Fibroblast of lung (primary cell): ENCODE measurements around the gene LRMDA. TPM values are rescaled to one million over a fixed set of nuclear protein-coding genes. Genes with fewer than 3 reads are reported as not detected.

Experiments used
- DNase-seq, 2 donors: peaks; one replicate each; pipeline versions ENCODE4 v3.0.0 to v3.0.0-alpha.2; 2010; ENCODE audit warnings: low read depth in 2 of 2
- H2AFZ ChIP-seq: 2 replicates; pipeline ENCODE4 v1.5.1; 2012; ENCODE audit warnings: low read length, control low read depth, inconsistent platforms
- H3K27ac ChIP-seq: 2 replicates; pipeline ENCODE4 v1.5.1; 2011; ENCODE audit warnings: low read length, control low read depth; ENCODE audit not compliant: insufficient read depth
- H3K27me3 ChIP-seq: 2 replicates; pipeline ENCODE4 v1.5.1; 2011; ENCODE audit warnings: mild to moderate bottlenecking, low read length; ENCODE audit not compliant: control insufficient read depth, insufficient read depth
- H3K36me3 ChIP-seq: 2 replicates; pipeline ENCODE4 v1.5.1; 2011; ENCODE audit warnings: low read length; ENCODE audit not compliant: control insufficient read depth, insufficient read depth
- H3K4me1 ChIP-seq: 2 replicates; pipeline ENCODE4 v1.5.1; 2011; ENCODE audit warnings: low read length; ENCODE audit not compliant: control insufficient read depth, insufficient read depth; ENCODE audit errors: extremely low read depth
- H3K4me2 ChIP-seq: 2 replicates; pipeline ENCODE4 v1.5.1; 2011; ENCODE audit warnings: low read length, control low read depth; ENCODE audit not compliant: insufficient read depth; ENCODE audit errors: extremely low read depth
- H3K4me3 ChIP-seq, 4 experiments: fragments of 200-600 bp in 1 of 4; sonication (generic) in 1 of 4; replicated peaks in 1 of 4; 2 replicates each; pipeline ENCODE4 v1.5.1; 2011 to 2016; ENCODE audit warnings: low read length in 4 of 4, low read depth in 3 of 4, mild to moderate bottlenecking in 3 of 4, control low read depth in 2 of 4, inconsistent platforms in 1 of 4, mixed read lengths in 1 of 4; ENCODE audit not compliant: insufficient read depth in 1 of 4; ENCODE audit errors: control extremely low read depth in 1 of 4
- H3K79me2 ChIP-seq: 2 replicates; pipeline ENCODE4 v1.5.1; 2012; ENCODE audit warnings: mild to moderate bottlenecking, low read length, inconsistent platforms; ENCODE audit not compliant: control insufficient read depth, insufficient read depth
- H3K9ac ChIP-seq: 2 replicates; pipeline ENCODE4 v1.5.1; 2011; ENCODE audit warnings: mild to moderate bottlenecking, low read length, control low read depth; ENCODE audit not compliant: insufficient read depth
- H3K9me3 ChIP-seq: 2 replicates; pipeline ENCODE4 v1.5.1; 2012; ENCODE audit warnings: low read depth, low read length; ENCODE audit not compliant: control insufficient read depth, insufficient read depth
- H4K20me1 ChIP-seq: 2 replicates; pipeline ENCODE4 v1.5.1; 2011; ENCODE audit warnings: low read length; ENCODE audit not compliant: control insufficient read depth, insufficient read depth; ENCODE audit errors: extremely low read depth
- CTCF ChIP-seq, 2 donors: IDR thresholded peaks in 1 of 2; conservative IDR thresholded peaks in 1 of 2; 1 replicate in 1 of 2; 2 replicates in 1 of 2; pipeline ENCODE4 v1.5.1; 2011 to 2012; ENCODE audit warnings: low read length in 2 of 2, control low read depth in 1 of 2, inconsistent platforms in 1 of 2, low read depth in 1 of 2, mild to moderate bottlenecking in 1 of 2
- EZH2 ChIP-seq: IDR thresholded peaks from 2 replicates; pipeline ENCODE4 v1.5.1; 2012; ENCODE audit warnings: low read length, control low read depth, mild to moderate bottlenecking; ENCODE audit errors: missing control alignments
- polyA plus RNA-seq, 2 donors: library from polyadenylated mRNA; depleted of rRNA in 1 of 2; stranded (reverse) in 1 of 2; unstranded in 1 of 2; fragments of >200 nt; gene quantifications; 2 replicates each; pipeline ENCODE4 v1.2.1, GENCODE V29; 2011 to 2012; ENCODE audit warnings: missing spikeins in 1 of 2
- total RNA-seq: library from RNA; depleted of rRNA; stranded (reverse); fragments of >200 nt; gene quantifications from 2 replicates; pipeline ENCODE4 v1.2.1, GENCODE V29; 2014

LRMDA gene
- total and polyA plus RNA-seq, 2 donors (not counting 1 experiment from before 2014, with no cell fraction given), result 1.7 to 2.0 TPM

- Histone ChIP-seq H3K27me3 (no peaks in the 10 kb centered on the region), H4K20me1 (no peaks in the 10 kb centered on the region), H2AFZ (no peak overlapping the region), H3K79me2 (no peaks in the 10 kb centered on the region), H3K9ac (no peak overlapping the region), H3K36me3 (no peaks in the 10 kb centered on the region), H3K4me3 (no peak overlapping the region), H3K9me3 (no peaks in the 10 kb centered on the region), H3K27ac (no peak overlapping the region), H3K4me1 (no peaks in the 10 kb centered on the region), H3K4me2 (no peak overlapping the region)
- peak in 1 of 2 donors; percentile 17 for DNase-seq
- TF ChIP-seq CTCF (conservative IDR thresholded peaks at IDR 0.05 in 1 of 2, IDR thresholded peaks at IDR 0.05 in 1 of 2; ENCODE audit: low read depth in 1 of 2, low read length in 2 of 2) (no peak), EZH2 (no peak)
Measured at GRCh38 chr10:76017026-76017732, 585.8 kb downstream of the LRMDA start.

GRCh38 chr10:76017733-76018433, 586.5 kb downstream of the LRMDA start:
- Histone ChIP-seq H3K27me3 (no peaks in the 10 kb centered on the region), H3K79me2 (no peaks in the 10 kb centered on the region), H3K4me3 (no peak overlapping the region), H4K20me1 (no peaks in the 10 kb centered on the region), H3K36me3 (no peaks in the 10 kb centered on the region), H2AFZ (no peak overlapping the region), H3K4me1 (no peaks in the 10 kb centered on the region), H3K9me3 (no peaks in the 10 kb centered on the region), H3K27ac (no peak overlapping the region), H3K4me2 (no peak overlapping the region), H3K9ac (no peak overlapping the region)
- TF ChIP-seq EZH2, result no peak
- no peak for TF ChIP-seq CTCF (conservative IDR thresholded peaks at IDR 0.05 in 1 of 2, IDR thresholded peaks at IDR 0.05 in 1 of 2; ENCODE audit: low read depth in 1 of 2, low read length in 2 of 2)
- DNase-seq, result no peak

- H3K27me3 ChIP-seq, result no peaks in the 10 kb centered on the region
- H3K9me3 ChIP-seq, result no peaks in the 10 kb centered on the region
- H3K79me2 ChIP-seq, result no peaks in the 10 kb centered on the region
- H3K36me3 ChIP-seq, result no peaks in the 10 kb centered on the region
- no peak overlapping the region for H3K9ac ChIP-seq
- H3K4me3 ChIP-seq, result no peak overlapping the region
- H2AFZ ChIP-seq, result no peak overlapping the region
- H3K4me1 ChIP-seq, result no peaks in the 10 kb centered on the region
- no peaks in the 10 kb centered on the region for H4K20me1 ChIP-seq
- H3K4me2 ChIP-seq, result no peak overlapping the region
- TF ChIP-seq EZH2 (no peak), CTCF (conservative IDR thresholded peaks at IDR 0.05 in 1 of 2, IDR thresholded peaks at IDR 0.05 in 1 of 2; ENCODE audit: low read depth in 1 of 2, low read length in 2 of 2) (no peak)
- DNase-seq, result no peak
- H3K27ac ChIP-seq, result no peak overlapping the region
Measured at GRCh38 chr10:76020630-76021029, 589.2 kb downstream of the LRMDA start.
